CD4-positive, alpha-beta T cell (primary cell): ENCODE measurements around the gene ESYT2. TPM values are rescaled to one million over a fixed set of nuclear protein-coding genes. Genes with fewer than 3 reads are reported as not detected.

Experiments
- ATAC-seq: fragments of 200-7000 bp; cut with Tn5 transposase; one replicate; pipeline ENCODE4 v1.10.0; 2022; ENCODE audit warnings: mild to moderate bottlenecking; ENCODE audit not compliant: poor library complexity
- CTCF ChIA-PET: fragments of 350-600 bp; sonication (Branson Sonifier 250); formaldehyde crosslinking; loops from one replicate; lab custom pipeline; 2021; ENCODE audit warnings: antibody characterized with exemption, inconsistent platforms; lab: Charles Lee
- POLR2A ChIA-PET: fragments of 350-600 bp; sonication (Branson Sonifier 250); formaldehyde crosslinking; loops from one replicate; lab custom pipeline; 2021; ENCODE audit warnings: antibody characterized with exemption, inconsistent platforms; lab: Charles Lee
- DNase-seq, 14 experiments: peaks; one replicate each; pipeline ENCODE4 v3.0.0-alpha.2; 2013 to 2020; ENCODE audit warnings: mixed read lengths in 2 of 14
- H3K27ac ChIP-seq, 2 donors: one replicate each; pipeline versions ENCODE4 v1.5.1 to v1.7.0; 2013; ENCODE audit warnings: low read length in 2 of 2, low read depth in 1 of 2, mild to moderate bottlenecking in 1 of 2
- H3K27me3 ChIP-seq, 2 experiments: 1 replicate in 1 of 2; 2 replicates in 1 of 2; pipeline versions ENCODE4 v1.6.1 to v1.7.0; 2013; ENCODE audit warnings: low read length in 2 of 2, control low read depth in 1 of 2, mild to moderate bottlenecking in 1 of 2, moderate library complexity in 1 of 2; ENCODE audit not compliant: insufficient read depth in 2 of 2, control insufficient read depth in 1 of 2
- H3K36me3 ChIP-seq: one replicate; pipeline ENCODE4 v1.6.1; 2013; ENCODE audit warnings: low read length, control low read depth; ENCODE audit not compliant: insufficient read depth
- H3K4me1 ChIP-seq: one replicate; pipeline ENCODE4 v1.6.1; 2013; ENCODE audit warnings: low read length, control low read depth; ENCODE audit not compliant: insufficient read depth
- H3K4me3 ChIP-seq: one replicate; pipeline ENCODE4 v1.5.1; 2013; ENCODE audit warnings: mild to moderate bottlenecking, low read length, moderate library complexity
- H3K9me3 ChIP-seq, 2 experiments: 1 replicate in 1 of 2; 2 replicates in 1 of 2; pipeline versions ENCODE4 v1.6.1 to v1.7.0; 2013; ENCODE audit warnings: low read length in 2 of 2, mild to moderate bottlenecking in 2 of 2, control low read depth in 1 of 2, moderate library complexity in 1 of 2; ENCODE audit not compliant: control insufficient read depth in 1 of 2, insufficient read depth in 1 of 2
- H3K27ac Mint-ChIP-seq: one replicate; pipeline ENCODE4 v1.8.0; 2020; ENCODE audit warnings: mixed read lengths
- H3K27me3 Mint-ChIP-seq: one replicate; pipeline ENCODE4 v1.8.0; 2021; ENCODE audit warnings: mixed read lengths
- H3K36me3 Mint-ChIP-seq: one replicate; pipeline ENCODE4 v1.8.0; 2021; ENCODE audit warnings: low read depth, mixed read lengths
- H3K4me1 Mint-ChIP-seq: one replicate; pipeline ENCODE4 v1.8.0; 2021; ENCODE audit warnings: low read depth, mixed read lengths
- H3K4me3 Mint-ChIP-seq: one replicate; pipeline ENCODE4 v1.8.0; 2020; ENCODE audit warnings: mild to moderate bottlenecking, mixed read lengths
- H3K9me3 Mint-ChIP-seq: one replicate; pipeline ENCODE4 v1.8.0; 2020; ENCODE audit warnings: mixed read lengths
- CTCF ChIP-seq: fragments of 200-600 bp; IDR thresholded peaks from one replicate; pipeline ENCODE4 v1.8.0; 2022; ENCODE audit warnings: antibody characterized with exemption, mild to moderate bottlenecking
- intact Hi-C, 2 experiments: fragments of 100-400 bp; cut with DNase I in 1 of 2; cut with micrococcal nuclease in 1 of 2; formaldehyde crosslinking; loops; one replicate each; pipeline versions ENCODE4 v1.15.1 to v1.9.0; 2023 to 2025; cut with DNase I, micrococcal nuclease
- total RNA-seq, 174 experiments: library from RNA in 2 of 174; stranded (reverse) in 2 of 174; gene quantifications; one replicate each; pipeline ENCODE4 v1.2.3 and lab custom pipeline; 2021 to 2026

The ESYT2 gene
- total RNA-seq, 2 experiments from 2014 or later = 106 to 112 TPM

DNA sequence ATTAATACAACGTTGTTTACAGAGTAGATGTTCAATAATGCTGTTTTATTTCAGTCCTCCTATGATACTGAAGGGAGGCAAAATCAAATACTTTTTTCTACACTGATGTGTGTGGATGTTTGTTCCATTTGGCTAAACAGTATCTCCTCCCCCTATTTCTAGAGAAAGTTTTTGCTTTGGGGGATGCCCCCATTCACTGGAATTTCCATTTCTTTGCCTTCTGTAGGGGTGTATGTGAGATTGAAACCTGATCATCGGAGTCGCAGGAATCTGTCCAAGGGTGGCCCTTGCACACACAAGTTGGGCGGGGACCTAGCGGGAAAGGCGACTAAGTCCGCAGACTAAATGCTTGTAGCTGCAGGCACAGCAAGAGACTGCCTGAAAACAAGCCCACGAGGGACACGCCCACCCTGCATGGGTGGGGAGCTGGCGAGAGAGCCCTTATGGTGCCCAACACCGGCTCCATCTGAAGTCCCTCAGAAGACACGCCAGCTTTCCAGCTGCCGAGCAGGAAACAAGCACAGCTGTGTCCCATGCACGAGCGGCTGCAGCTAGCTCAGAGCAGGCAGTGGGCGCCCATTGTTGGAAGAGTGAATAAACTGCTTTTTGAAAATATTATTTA lies 58.0 kb downstream of the ESYT2 start:
- POLR2A ChIA-PET = interaction anchor here (1.1 to 1.3 kb wide), 2 partner anchors 12 to 58 kb away, joined by 3 read pairs; partner anchors contain the start of gene ESYT2
- no peak for ATAC-seq
- Histone ChIP-seq H3K36me3 (peaks cover 62% of the 10 kb centered on the region), H3K4me3 (no peak overlapping the region), H3K4me1 (peaks cover 14% of the 10 kb centered on the region), H3K27me3 (no peaks in the 10 kb centered on the region), H3K9me3 (no peaks in the 10 kb centered on the region), H3K27ac (no peak overlapping the region)
- TF ChIP-seq CTCF = no peak
- peaks cover 84% of the 10 kb centered on the region for H3K36me3 Mint-ChIP-seq
- CTCF ChIA-PET = no interaction called here
- intact Hi-C loops = no loop called here
- no peaks in the 10 kb centered on the region for H3K9me3 Mint-ChIP-seq
- no peak overlapping the region for H3K4me3 Mint-ChIP-seq
- no peak for DNase-seq
- H3K27ac Mint-ChIP-seq = no peak overlapping the region
- H3K27me3 Mint-ChIP-seq = no peaks in the 10 kb centered on the region
- no peaks in the 10 kb centered on the region for H3K4me1 Mint-ChIP-seq

DNA sequence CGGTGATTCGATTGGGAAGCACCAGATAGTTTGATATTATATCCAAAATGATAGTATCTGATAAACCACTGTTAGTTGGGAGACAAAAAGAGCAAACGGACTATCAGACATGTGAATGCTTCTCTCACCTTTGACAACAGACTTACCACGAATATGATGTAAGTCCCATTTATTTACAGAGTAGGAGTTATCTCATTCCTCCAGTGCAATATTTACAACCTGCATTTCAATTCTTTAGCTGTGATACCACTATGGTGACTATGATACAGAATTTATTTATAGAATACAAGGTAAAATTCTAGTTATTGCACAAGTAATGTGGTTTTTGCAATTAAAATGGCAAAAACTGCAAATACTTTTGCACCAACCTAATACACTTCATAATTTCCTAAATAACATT lies 61.6 kb downstream of the ESYT2 start:
- H3K36me3 Mint-ChIP-seq = peaks cover 79% of the 10 kb centered on the region
- DNase-seq (no peak), ATAC-seq (no peak)
- no peak for TF ChIP-seq CTCF
- H3K9me3 Mint-ChIP-seq = no peaks in the 10 kb centered on the region
- H3K4me3 ChIP-seq = no peak overlapping the region
- H3K4me1 ChIP-seq = no peaks in the 10 kb centered on the region
- H3K4me1 Mint-ChIP-seq = no peaks in the 10 kb centered on the region
- ChIA-PET CTCF (no interaction called here), POLR2A (interaction anchor here (1.2 kb wide), 1 partner anchor 56 kb away, joined by 5 read pairs; no protein-coding TSS in a partner anchor)
- no peaks in the 10 kb centered on the region for H3K27me3 Mint-ChIP-seq
- peak overlapping the region; percentile 35 for H3K27ac Mint-ChIP-seq
- no peaks in the 10 kb centered on the region for H3K9me3 ChIP-seq
- H3K27me3 ChIP-seq = no peaks in the 10 kb centered on the region
- intact Hi-C loops = no loop called here
- H3K36me3 ChIP-seq = peaks cover 66% of the 10 kb centered on the region
- H3K27ac ChIP-seq = no peak overlapping the region
- H3K4me3 Mint-ChIP-seq = no peak overlapping the region

DNA sequence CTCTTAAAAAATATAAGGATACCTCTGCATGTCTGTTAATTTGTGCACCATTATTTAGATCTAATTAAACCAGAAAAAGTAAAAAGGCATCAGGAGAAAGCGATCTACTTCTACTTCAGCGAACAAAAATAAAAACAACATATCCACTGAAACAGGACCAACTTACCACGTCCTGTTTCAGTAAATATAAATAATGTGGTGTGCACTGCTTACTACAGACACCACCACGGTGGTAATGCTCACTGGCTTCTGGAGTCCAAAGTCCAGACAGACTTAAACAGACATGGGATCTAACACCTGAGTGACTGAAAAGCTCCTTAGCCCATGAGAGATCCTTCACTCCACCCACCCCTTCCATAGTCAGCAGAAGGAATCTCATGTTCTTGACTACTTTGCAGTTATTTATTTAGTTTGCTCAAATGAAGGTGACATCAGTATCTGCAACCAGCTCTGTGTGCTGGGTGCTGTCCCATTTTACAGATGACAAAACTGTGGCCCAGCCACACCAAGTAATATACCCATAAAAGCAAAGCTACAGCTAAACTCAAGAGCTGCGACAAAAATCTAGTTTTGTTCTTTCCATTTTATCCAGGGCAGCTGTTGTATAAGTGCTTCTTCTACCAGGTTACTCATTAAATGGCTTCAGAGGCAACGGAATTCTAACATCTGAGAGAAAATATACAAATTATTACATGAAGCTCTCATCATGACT lies 62.6 kb downstream of the ESYT2 start:
- intact Hi-C loops = no loop called here
- Mint-ChIP-seq H3K9me3 (no peaks in the 10 kb centered on the region), H3K27me3 (no peaks in the 10 kb centered on the region), H3K4me3 (no peak overlapping the region), H3K36me3 (peaks cover 80% of the 10 kb centered on the region), H3K27ac (peak overlapping the region; percentile 35), H3K4me1 (peaks cover 5% of the 10 kb centered on the region)
- no peak for DNase-seq
- ATAC-seq = no peak
- no peak for TF ChIP-seq CTCF
- no peaks in the 10 kb centered on the region for H3K4me1 ChIP-seq
- ChIA-PET POLR2A (interaction anchor here (1.0 to 1.2 kb wide), 2 partner anchors 57 to 62 kb away, joined by 3 to 5 read pairs; partner anchors contain the start of gene ESYT2), CTCF (interaction anchor here (0.5 kb wide), 1 partner anchor 100 kb away, joined by 4 read pairs; no protein-coding TSS in a partner anchor)
- no peaks in the 10 kb centered on the region for H3K27me3 ChIP-seq
- H3K9me3 ChIP-seq = no peaks in the 10 kb centered on the region
- H3K27ac ChIP-seq = no peak overlapping the region
- H3K36me3 ChIP-seq = peaks cover 64% of the 10 kb centered on the region
- H3K4me3 ChIP-seq = no peak overlapping the region
